Measurements from ENCODE around the gene SCN1A.

- TF ChIP-seq CTCF (IDR thresholded peaks at IDR 0.05; ENCODE audit: borderline replicate concordance, extremely low read depth, low read length, poor library complexity, severe bottlenecking) (no peak), EZH2 (IDR thresholded peaks at IDR 0.05; ENCODE audit: borderline replicate concordance, low read depth, low read length, severe bottlenecking) (no peak)
Measured at GRCh38 chr2:165958313-165958960, 169.4 kb downstream of the SCN1A start.
